ENCODE measurements around the gene SETDB2. TPM values are rescaled to one million over a fixed set of nuclear protein-coding genes. Genes with fewer than 3 reads are reported as not detected.

The SETDB2 gene
- total and polyA plus RNA-seq, 10 of the 15 experiments (the other 5 are each of a cell fraction or from before 2014, with no cell fraction given) = 1.2 to 10.0 (median 7.4) TPM

- TF ChIP-seq NR2C2 (IDR thresholded peaks at IDR 0.05; ENCODE audit: borderline replicate concordance, control insufficient read depth, insufficient read length, low read depth) (no peak), BCL3 (IDR thresholded peaks at IDR 0.05; ENCODE audit: borderline replicate concordance, insufficient read depth, low read depth, low read length, poor library complexity, severe bottlenecking) (no peak), SREBF1 (IDR thresholded peaks at IDR 0.05; ENCODE audit: low read length) (no peak), PKNOX1 (IDR thresholded peaks at IDR 0.05) (no peak)
These were observed 39.4 kb upstream of the SETDB2 start (continued) for GRCh38 chr13:49404703-49405020.

- Histone ChIP-seq H4K20me1 (ENCODE audit: control insufficient read depth, insufficient read depth) (no peaks in the 10 kb centered on the region), H3K4me2 (ENCODE audit: control insufficient read depth, insufficient read depth) (no peak overlapping the region), H3K9ac (ENCODE audit: control insufficient read depth, insufficient read depth, low read length) (no peak overlapping the region), H3K4me3 (no peak overlapping the region), H2AFZ (ENCODE audit: control insufficient read depth, low read depth, low read length) (no peak overlapping the region), H3K4me1 (ENCODE audit: control insufficient read depth, insufficient read depth, low read length) (no peaks in the 10 kb centered on the region; the same call in 1 of the 2 replicates), H3K27ac (ENCODE audit: control insufficient read depth, insufficient read depth) (no peak overlapping the region), H3K9me3 (replicated peaks; ENCODE audit: control insufficient read depth, insufficient read depth, low read length) (no peaks in the 10 kb centered on the region; the same call in none of the 3 replicates), H3K27me3 (replicated peaks in 1 of 2; ENCODE audit: control insufficient read depth in 2 of 2, insufficient read depth in 2 of 2, low read length in 1 of 2) (no peaks in the 10 kb centered on the region; a peak in 1 of 4 replicates), H3K79me2 (ENCODE audit: control insufficient read depth, insufficient read depth, low read length) (no peaks in the 10 kb centered on the region), H3K36me3 (ENCODE audit: control insufficient read depth in 2 of 2, insufficient read depth in 2 of 2, low read length in 1 of 2) (no peaks in the 10 kb centered on the region)
- CTCF ChIA-PET = no interaction called here
- RAD21 ChIA-PET (ENCODE audit: unreplicated experiment) = no interaction called here
- no peak for DNase-seq (ENCODE audit: low read depth, low spot score)
- BruUV-seq (replicated peaks) = no TSS peak
- POLR2A ChIA-PET = no interaction called here
- intact Hi-C loops (cut with micrococcal nuclease; ENCODE audit: unreplicated experiment) (no loop called here), in situ Hi-C loops (cut with MboI) (no loop called here)
- FAIRE-seq = no peak
- ATAC-seq = no peak
- WGBS (ENCODE audit: insufficient coverage, insufficient replicate concordance, low lambda C conversion rate, missing lambda C conversion rate) = 95% methylated on average over 1 of the region's 1 CpG
- SMC1A ChIA-PET (ENCODE audit: uncharacterized antibody, unreplicated experiment) = no interaction called here
- no peak for TF ChIP-seq POLR2AphosphoS2 (IDR thresholded peaks at IDR 0.05; ENCODE audit: low read depth, low read length)
- no peak for TF ChIP-seq CBX5 (IDR thresholded peaks at IDR 0.05; ENCODE audit: low read depth)
- TF ChIP-seq BACH1 (IDR thresholded peaks at IDR 0.05; ENCODE audit: borderline replicate concordance) = no peak
- TF ChIP-seq ATF3 (IDR thresholded peaks at IDR 0.05; ENCODE audit: borderline replicate concordance, extremely low read depth, low read depth, low read length) = no peak
- TF ChIP-seq FOXM1 (IDR thresholded peaks at IDR 0.05; ENCODE audit: low read depth, low read length) = no peak
- no peak for TF ChIP-seq GATAD2B (conservative IDR thresholded peaks at IDR 0.05; ENCODE audit: low read depth)
- TF ChIP-seq CBFB (IDR thresholded peaks at IDR 0.05; ENCODE audit: low read depth) = no peak
- TF ChIP-seq BMI1 (IDR thresholded peaks at IDR 0.05; ENCODE audit: borderline replicate concordance) = no peak
- no peak for TF ChIP-seq MTA3 (IDR thresholded peaks at IDR 0.05; ENCODE audit: borderline replicate concordance, low read length)
- no peak for TF ChIP-seq CHD2 (IDR thresholded peaks at IDR 0.05; ENCODE audit: borderline replicate concordance, low read depth, low read length)
- no peak for TF ChIP-seq ATF2 (IDR thresholded peaks at IDR 0.05; ENCODE audit: low read length)
- TF ChIP-seq ZNF24 (IDR thresholded peaks at IDR 0.05) = no peak
- no peak for TF ChIP-seq JUND (IDR thresholded peaks at IDR 0.05; ENCODE audit: low read depth, low read length)
- TF ChIP-seq PAX8 (IDR thresholded peaks at IDR 0.05) = no peak
- no peak for TF ChIP-seq IKZF2 (IDR thresholded peaks at IDR 0.05)
These were observed 37.0 kb upstream of the SETDB2 start for GRCh38 chr13:49407068-49407467.

Data from GM12878 (cell line).